ENCODE results near the gene SNX4.

SNX4 gene

GRCh38 chr3:125418306-125418705 lies 101.7 kb downstream of the SNX4 start:
- H3K27me3 ChIP-seq (ENCODE audit: insufficient read depth, poor library complexity, severe bottlenecking) = no peaks in the 10 kb centered on the region
- no peak overlapping the region for H3K4me3 ChIP-seq (replicated peaks; ENCODE audit: insufficient read depth, low read length)
- TF ChIP-seq REST (IDR thresholded peaks at IDR 0.05; ENCODE audit: insufficient replicate concordance, low read depth) (no peak), CTCF (IDR thresholded peaks at IDR 0.05; ENCODE audit: insufficient read depth, low read length) (no peak)
- no peak for DNase-seq (ENCODE audit: low read depth in 1 of 2, low spot score in 1 of 2)
- no peak overlapping the region for H3K27ac ChIP-seq (replicated peaks)

GRCh38 chr3:125416235-125416634 lies 103.8 kb downstream of the SNX4 start:
- TF ChIP-seq CTCF (IDR thresholded peaks at IDR 0.05; ENCODE audit: insufficient read depth, low read length) (no peak), REST (IDR thresholded peaks at IDR 0.05; ENCODE audit: insufficient replicate concordance, low read depth) (no peak), SPI1 (IDR thresholded peaks at IDR 0.05; ENCODE audit: borderline replicate concordance, low read depth) (no peak), POLR2AphosphoS5 (IDR thresholded peaks at IDR 0.05; ENCODE audit: low read depth) (no peak), GABPA (IDR thresholded peaks at IDR 0.05; ENCODE audit: low read depth) (no peak)
- no peaks in the 10 kb centered on the region for H3K27me3 ChIP-seq (ENCODE audit: insufficient read depth, poor library complexity, severe bottlenecking)
- H3K4me3 ChIP-seq (replicated peaks; ENCODE audit: insufficient read depth, low read length) = no peak overlapping the region
- DNase-seq (ENCODE audit: low read depth in 1 of 2, low spot score in 1 of 2) = no peak
- H3K27ac ChIP-seq (replicated peaks) = no peak overlapping the region

- TF ChIP-seq REST (IDR thresholded peaks at IDR 0.05; ENCODE audit: insufficient replicate concordance, low read depth) (no peak), CTCF (IDR thresholded peaks at IDR 0.05; ENCODE audit: insufficient read depth, low read length) (no peak), GABPA (IDR thresholded peaks at IDR 0.05; ENCODE audit: low read depth) (no peak), POLR2AphosphoS5 (IDR thresholded peaks at IDR 0.05; ENCODE audit: low read depth) (no peak), SPI1 (IDR thresholded peaks at IDR 0.05; ENCODE audit: borderline replicate concordance, low read depth) (no peak)
- Histone ChIP-seq H3K27me3 (ENCODE audit: insufficient read depth, poor library complexity, severe bottlenecking) (no peaks in the 10 kb centered on the region), H3K4me3 (replicated peaks; ENCODE audit: insufficient read depth, low read length) (no peak overlapping the region), H3K27ac (replicated peaks) (no peak overlapping the region)
- no peak for DNase-seq (ENCODE audit: low read depth in 1 of 2, low spot score in 1 of 2)
Observed at GRCh38 chr3:125414669-125415068, 105.3 kb downstream of the SNX4 start.
